ENCODE results near the gene MTNR1B. TPM values are rescaled to one million over a fixed set of nuclear protein-coding genes. Genes with fewer than 3 reads are reported as not detected.

Gene MTNR1B
- total RNA-seq, 1 donor from 2014 or later, result not detected

DNA sequence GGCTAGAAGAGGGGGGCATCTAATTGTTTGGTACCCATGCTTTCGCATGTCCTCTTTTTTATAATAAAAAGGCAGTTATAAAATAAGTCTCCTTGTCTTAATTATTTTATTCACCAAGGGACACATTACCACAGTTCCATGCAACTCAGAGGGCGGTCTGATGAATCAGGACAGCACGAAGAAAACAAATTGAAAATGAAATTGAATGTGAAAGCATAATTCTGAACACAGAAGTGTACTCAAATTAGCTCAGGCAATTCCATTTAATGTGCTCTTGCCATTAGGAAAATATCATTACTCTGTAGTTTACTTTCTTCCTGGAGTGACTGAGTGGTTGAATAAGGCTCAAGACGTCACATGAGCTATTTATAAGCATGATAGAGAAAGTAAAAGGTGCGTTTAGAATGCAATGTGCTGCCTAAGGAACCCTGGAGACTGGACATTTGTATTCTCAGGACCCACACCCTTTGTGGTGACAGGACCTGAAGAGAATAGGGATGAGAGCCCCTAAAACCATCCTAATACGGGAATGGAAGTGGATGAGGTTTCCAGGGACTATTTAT, 59.6 kb downstream of the MTNR1B start:
- Mint-ChIP-seq H3K27me3 (ENCODE audit: low read depth) (no peaks in the 10 kb centered on the region), H3K27ac (ENCODE audit: unreplicated experiment) (no peak overlapping the region), H3K4me1 (ENCODE audit: low read depth) (peaks cover 42% of the 10 kb centered on the region), H3K36me3 (ENCODE audit: low read depth) (peaks cover 1% of the 10 kb centered on the region), H3K9me3 (ENCODE audit: low read depth) (peaks cover 10% of the 10 kb centered on the region), H3K4me3 (ENCODE audit: unreplicated experiment) (no peak overlapping the region)
- TF ChIP-seq, protein P1, sequence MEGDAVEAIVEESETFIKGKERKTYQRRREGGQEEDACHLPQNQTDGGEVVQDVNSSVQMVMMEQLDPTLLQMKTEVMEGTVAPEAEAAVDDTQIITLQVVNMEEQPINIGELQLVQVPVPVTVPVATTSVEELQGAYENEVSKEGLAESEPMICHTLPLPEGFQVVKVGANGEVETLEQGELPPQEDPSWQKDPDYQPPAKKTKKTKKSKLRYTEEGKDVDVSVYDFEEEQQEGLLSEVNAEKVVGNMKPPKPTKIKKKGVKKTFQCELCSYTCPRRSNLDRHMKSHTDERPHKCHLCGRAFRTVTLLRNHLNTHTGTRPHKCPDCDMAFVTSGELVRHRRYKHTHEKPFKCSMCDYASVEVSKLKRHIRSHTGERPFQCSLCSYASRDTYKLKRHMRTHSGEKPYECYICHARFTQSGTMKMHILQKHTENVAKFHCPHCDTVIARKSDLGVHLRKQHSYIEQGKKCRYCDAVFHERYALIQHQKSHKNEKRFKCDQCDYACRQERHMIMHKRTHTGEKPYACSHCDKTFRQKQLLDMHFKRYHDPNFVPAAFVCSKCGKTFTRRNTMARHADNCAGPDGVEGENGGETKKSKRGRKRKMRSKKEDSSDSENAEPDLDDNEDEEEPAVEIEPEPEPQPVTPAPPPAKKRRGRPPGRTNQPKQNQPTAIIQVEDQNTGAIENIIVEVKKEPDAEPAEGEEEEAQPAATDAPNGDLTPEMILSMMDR (IDR thresholded peaks at IDR 0.05), result no peak
- DNase-seq (ENCODE audit: low spot score), result no peak

DNA sequence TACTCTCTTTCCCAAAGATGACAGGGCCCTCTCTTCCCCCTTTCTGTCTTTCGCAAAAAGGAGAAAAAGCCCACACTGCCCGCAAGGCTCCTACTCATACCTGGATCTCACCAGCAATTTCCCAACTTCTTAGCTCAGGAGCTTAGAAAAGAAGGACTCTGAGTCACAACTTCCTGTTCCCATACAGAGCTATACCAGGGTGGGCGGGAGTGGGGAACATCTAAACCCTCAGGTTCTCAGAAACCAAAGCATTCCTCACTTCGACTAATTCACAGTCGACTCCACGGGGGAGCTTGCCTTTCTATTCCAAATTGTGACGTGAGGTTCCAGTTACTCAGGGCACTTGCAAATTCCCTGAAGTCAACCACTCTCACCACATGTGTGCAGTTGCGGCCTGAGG, 61.9 kb downstream of the MTNR1B start:
- H3K4me1 Mint-ChIP-seq (ENCODE audit: low read depth), result peaks cover 39% of the 10 kb centered on the region
- H3K9me3 Mint-ChIP-seq (ENCODE audit: low read depth), result peaks cover 8% of the 10 kb centered on the region
- DNase-seq (ENCODE audit: low spot score), result no peak
- no peak overlapping the region for H3K4me3 Mint-ChIP-seq (ENCODE audit: unreplicated experiment)
- H3K27ac Mint-ChIP-seq (ENCODE audit: unreplicated experiment), result peak overlapping the region; percentile 82
- no peaks in the 10 kb centered on the region for H3K27me3 Mint-ChIP-seq (ENCODE audit: low read depth)
- TF ChIP-seq, protein P1 (IDR thresholded peaks at IDR 0.05), result no peak
- peaks cover 1% of the 10 kb centered on the region for H3K36me3 Mint-ChIP-seq (ENCODE audit: low read depth)

Other genes starting within 250 kb of the MTNR1B start
- 16.5 to 28.9 TPM (median 20.9 TPM) in 3 replicates for gene SLC36A4, start 228.3 kb downstream of the MTNR1B start, total RNA-seq

Data from chondrocyte (in vitro differentiated cells).